Measurements from ENCODE around the gene NCK2. TPM values are rescaled to one million over a fixed set of nuclear protein-coding genes. Genes with fewer than 3 reads are reported as not detected.

Gene NCK2
- total RNA-seq, 1 donor from 2014 or later = 90.0 TPM

DNA sequence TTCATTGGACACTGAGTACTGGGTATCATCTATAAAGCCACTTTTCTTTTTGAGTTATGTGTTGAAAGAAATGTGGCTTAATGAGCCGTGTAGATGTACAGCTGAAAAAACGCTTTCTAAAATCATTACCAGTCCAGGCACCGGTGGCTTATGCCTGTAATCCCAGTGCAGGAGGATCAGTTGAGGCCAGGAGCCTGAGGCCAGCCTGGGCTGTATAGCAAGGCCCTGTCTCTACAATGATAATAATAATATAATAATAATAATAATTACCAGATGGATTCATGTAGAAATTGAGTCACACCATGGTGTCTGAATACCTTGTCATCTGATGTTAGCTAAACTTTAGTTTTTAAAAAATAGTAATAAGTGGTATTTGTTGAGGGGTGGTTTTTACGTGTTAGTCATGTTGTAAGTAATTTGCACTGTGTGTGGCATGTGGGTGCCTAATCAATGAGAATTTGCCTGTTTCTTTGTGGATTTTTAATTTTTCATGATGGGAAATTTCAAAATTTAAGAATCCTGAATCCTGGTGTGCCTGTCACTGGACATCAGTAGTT is 30.1 kb downstream of the NCK2 start:
- Histone ChIP-seq H3K27me3 (ENCODE audit: control insufficient read depth, insufficient read depth, low read length) (no peaks in the 10 kb centered on the region), H3K4me3 (ENCODE audit: low read depth, low read length) (no peak overlapping the region), H3K36me3 (ENCODE audit: control insufficient read depth, insufficient read depth, low read length) (peaks cover 2% of the 10 kb centered on the region)
- no peak for TF ChIP-seq CTCF (IDR thresholded peaks at IDR 0.05; ENCODE audit: insufficient read depth, low read length, severe bottlenecking)
- FAIRE-seq = no peak
- no peak for DNase-seq (ENCODE audit: low read depth)

GRCh38 chr2:105775809-105776559 is 31.3 kb downstream of the NCK2 start:
- Histone ChIP-seq H3K4me3 (ENCODE audit: low read depth, low read length) (no peak overlapping the region), H3K27me3 (ENCODE audit: control insufficient read depth, insufficient read depth, low read length) (no peaks in the 10 kb centered on the region), H3K36me3 (ENCODE audit: control insufficient read depth, insufficient read depth, low read length) (peaks cover 2% of the 10 kb centered on the region)
- no peak for DNase-seq (ENCODE audit: low read depth)
- no peak for FAIRE-seq
- no peak for TF ChIP-seq CTCF (IDR thresholded peaks at IDR 0.05; ENCODE audit: insufficient read depth, low read length, severe bottlenecking)

DNA sequence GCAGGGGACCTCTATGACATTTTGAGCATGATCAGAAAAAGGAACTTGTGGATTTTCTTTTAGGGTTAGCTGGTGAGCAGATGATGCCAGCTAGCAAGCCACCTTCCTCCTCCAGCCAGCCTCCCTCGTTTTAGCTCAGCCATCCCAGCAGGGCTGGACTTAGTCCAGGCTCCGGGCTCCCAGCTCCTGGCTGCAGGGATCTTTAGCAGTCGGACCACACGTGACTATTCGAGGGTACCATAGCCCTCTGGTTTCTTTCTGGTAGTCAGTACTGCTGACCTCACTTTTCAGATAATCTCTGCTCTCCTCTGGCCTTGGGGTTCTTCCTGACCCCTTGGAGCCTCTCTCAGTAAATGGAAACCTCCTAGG is 31.8 kb downstream of the NCK2 start:
- TF ChIP-seq CTCF (IDR thresholded peaks at IDR 0.05; ENCODE audit: insufficient read depth, low read length, severe bottlenecking) = no peak
- H3K36me3 ChIP-seq (ENCODE audit: control insufficient read depth, insufficient read depth, low read length) = peaks cover 2% of the 10 kb centered on the region
- FAIRE-seq = no peak
- no peak for DNase-seq (ENCODE audit: low read depth)
- no peak overlapping the region for H3K4me3 ChIP-seq (ENCODE audit: low read depth, low read length)
- no peaks in the 10 kb centered on the region for H3K27me3 ChIP-seq (ENCODE audit: control insufficient read depth, insufficient read depth, low read length)

- no peak for DNase-seq (ENCODE audit: low read depth)
These were observed 32.3 kb downstream of the NCK2 start for GRCh38 chr2:105777031-105777482.

GRCh38 chr2:105777506-105778055 is 32.9 kb downstream of the NCK2 start:
- Histone ChIP-seq H3K4me3 (ENCODE audit: low read depth, low read length) (no peak overlapping the region), H3K27me3 (ENCODE audit: control insufficient read depth, insufficient read depth, low read length) (no peaks in the 10 kb centered on the region), H3K36me3 (ENCODE audit: control insufficient read depth, insufficient read depth, low read length) (peaks cover 2% of the 10 kb centered on the region)
- no peak for TF ChIP-seq CTCF (IDR thresholded peaks at IDR 0.05; ENCODE audit: insufficient read depth, low read length, severe bottlenecking)
- FAIRE-seq = no peak
- DNase-seq (ENCODE audit: low read depth) = no peak

More at GRCh38 chr2:105777031-105777482, 32.3 kb downstream of the NCK2 start:
- FAIRE-seq = no peak
- no peak overlapping the region for H3K4me3 ChIP-seq (ENCODE audit: low read depth, low read length)
- no peaks in the 10 kb centered on the region for H3K27me3 ChIP-seq (ENCODE audit: control insufficient read depth, insufficient read depth, low read length)
- peaks cover 2% of the 10 kb centered on the region for H3K36me3 ChIP-seq (ENCODE audit: control insufficient read depth, insufficient read depth, low read length)
- no peak for TF ChIP-seq CTCF (IDR thresholded peaks at IDR 0.05; ENCODE audit: insufficient read depth, low read length, severe bottlenecking)

All from bronchial epithelial cell (primary cell).